ENCODE data around the gene MRPL18.
A peak's percentile ranks its signal among the peaks of the same experiment; 100 is the strongest.
"Not testable (repeated sequence)": the region's sequence is repeated elsewhere in the genome, so short reads cannot be mapped to it uniquely, and the experiment has no call there.

MRPL18 gene

GRCh38 chr6:159777240-159777904 lies 12.9 kb upstream of the MRPL18 start:
- no peak for DNase-seq

GRCh38 chr6:159778131-159778530 lies 12.1 kb upstream of the MRPL18 start:
- DNase-seq: no peak

DNA sequence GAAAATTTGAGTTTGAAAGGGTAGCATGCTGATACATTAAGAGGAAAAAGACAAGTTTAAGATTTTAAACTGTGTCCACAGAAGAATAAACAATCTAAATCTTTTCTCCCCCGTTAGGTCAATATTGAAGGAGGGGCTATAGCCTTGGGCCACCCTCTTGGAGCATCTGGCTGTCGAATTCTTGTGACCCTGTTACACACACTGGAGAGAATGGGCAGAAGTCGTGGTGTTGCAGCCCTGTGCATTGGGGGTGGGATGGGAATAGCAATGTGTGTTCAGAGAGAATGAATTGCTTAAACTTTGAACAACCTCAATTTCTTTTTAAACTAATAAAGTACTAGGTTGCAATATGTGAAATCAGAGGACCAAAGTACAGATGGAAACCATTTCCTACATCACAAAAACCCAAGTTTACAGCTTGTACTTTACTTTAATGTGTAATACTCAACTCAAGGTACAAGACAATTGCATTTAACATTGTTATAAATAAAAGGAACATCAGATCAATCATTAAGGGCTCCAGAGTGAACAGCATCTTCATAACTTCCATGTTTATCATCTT lies 11.6 kb upstream of the MRPL18 start:
- no peak for DNase-seq

GRCh38 chr6:159788276-159788675 lies 2.0 kb upstream of the MRPL18 start:
- no peak for DNase-seq

GRCh38 chr6:159788753-159789376 lies 1.4 kb upstream of the MRPL18 start:
- no peak for DNase-seq

DNA sequence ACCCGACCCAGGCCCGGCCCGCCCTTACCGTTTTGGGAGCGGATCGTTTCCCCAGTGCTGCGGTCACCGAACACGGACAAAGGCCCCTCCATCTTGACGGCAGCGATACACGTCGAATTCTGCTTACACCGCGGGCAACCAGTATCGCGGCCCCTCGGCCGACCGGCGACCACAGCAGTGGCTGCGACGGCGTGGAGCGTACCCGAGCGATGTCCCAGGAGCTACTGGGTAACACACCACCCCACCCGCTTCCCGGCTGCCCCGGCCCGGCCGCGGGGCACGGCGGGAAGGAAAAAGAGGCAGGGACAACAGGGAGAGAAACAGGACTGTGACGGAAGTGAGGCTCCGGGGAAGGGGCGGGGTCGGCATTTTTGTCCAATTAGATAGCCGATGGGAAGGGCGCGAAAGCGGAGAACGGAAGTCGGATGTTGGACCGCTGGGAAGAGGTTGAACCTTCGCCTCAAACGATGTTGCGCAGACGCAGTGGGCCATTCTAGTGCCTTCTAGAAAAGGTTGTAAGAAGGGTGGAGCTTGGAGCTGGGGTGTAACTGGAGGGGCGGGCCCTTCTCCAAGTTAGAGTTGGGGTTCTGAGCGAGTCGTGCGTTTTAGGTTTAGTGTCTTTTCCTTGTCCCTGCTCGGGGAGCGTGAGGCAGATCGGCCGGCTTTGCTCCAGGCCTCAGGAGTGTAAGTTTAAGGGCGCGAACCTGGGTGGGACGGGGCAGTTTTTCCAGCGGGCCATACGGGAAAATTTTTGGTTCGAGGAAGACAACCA lies 704 bp upstream of the MRPL18 start, which contains the start of gene TCP1:
Gene TCP1 (minus strand): TSS at position 226 of the 772 bp plus-strand sequence. CDS start 134 bp downstream, at position 92.
- peak; percentile 100 for DNase-seq

GRCh38 chr6:159790956-159791598 lies 810 bp downstream of the MRPL18 start:
- no peak for DNase-seq

- not testable (repeated sequence) for DNase-seq
Observed at GRCh38 chr6:159794976-159795375, 4.7 kb downstream of the MRPL18 start.

GRCh38 chr6:159797554-159797953 lies 7.3 kb downstream of the MRPL18 start:
- DNase-seq: no peak

DNA sequence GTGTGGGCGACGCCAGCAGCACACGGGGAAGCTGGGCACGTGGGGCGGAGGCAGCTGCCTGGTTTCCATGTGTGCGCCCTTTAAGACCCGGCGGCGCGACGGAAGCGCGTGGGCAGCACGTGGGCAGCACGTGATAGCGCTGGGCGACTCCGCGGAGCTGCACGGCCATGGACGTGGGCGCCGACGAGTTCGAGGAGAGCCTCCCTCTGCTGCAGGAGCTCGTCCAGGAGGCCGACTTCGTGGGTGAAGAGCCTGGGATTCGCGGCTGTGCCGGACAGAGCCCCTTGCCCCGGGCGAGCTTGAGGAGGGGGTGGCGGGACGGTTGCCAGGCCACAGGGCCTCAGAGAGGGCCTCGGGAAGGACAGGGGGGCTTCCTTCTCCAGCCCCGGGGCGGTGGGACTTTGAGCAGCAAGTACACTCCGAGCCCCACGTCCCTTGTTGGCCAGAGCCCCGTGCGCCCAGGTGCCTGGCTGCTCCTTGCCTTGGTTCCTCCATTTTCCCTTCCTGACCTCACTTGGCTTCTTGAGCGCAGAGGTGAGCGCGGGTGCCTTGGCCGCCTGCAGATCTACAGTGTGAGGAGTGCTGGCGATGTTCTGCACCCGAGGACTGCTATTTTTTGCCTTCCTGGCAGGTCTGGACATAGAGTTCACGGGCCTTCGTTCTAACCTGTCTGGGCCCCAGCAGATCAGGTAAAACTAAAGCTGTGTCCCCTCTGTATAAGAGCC lies 10.0 kb downstream of the MRPL18 start, which contains the start of gene PNLDC1:
Gene PNLDC1 (plus strand): TSS at position 136 of the 725 bp plus-strand sequence. CDS start 32 bp downstream, at position 168.
- DNase-seq: no peak

- DNase-seq: no peak
Observed at GRCh38 chr6:159801935-159802334, 11.7 kb downstream of the MRPL18 start.

DNA sequence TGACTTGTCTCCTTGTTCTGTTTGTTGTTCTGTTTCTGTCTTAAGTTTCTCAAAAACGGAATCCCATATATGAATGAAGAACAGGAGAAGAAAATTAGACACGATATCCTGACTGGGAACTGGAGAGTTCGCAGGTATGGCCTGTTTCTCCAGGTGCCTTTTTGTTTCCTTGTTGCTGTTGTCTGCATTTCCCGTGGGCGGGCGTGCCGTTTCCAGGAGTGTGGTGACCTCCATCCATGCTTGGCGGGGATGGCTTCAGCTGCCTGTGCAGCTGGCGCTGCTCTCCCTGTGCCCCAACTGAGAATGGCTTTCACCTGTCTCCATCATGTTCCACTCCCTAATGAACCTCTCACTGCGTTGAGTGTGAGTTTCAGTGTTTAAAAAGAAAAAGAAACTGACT lies 14.2 kb downstream of the MRPL18 start:
- DNase-seq: no peak

DNA sequence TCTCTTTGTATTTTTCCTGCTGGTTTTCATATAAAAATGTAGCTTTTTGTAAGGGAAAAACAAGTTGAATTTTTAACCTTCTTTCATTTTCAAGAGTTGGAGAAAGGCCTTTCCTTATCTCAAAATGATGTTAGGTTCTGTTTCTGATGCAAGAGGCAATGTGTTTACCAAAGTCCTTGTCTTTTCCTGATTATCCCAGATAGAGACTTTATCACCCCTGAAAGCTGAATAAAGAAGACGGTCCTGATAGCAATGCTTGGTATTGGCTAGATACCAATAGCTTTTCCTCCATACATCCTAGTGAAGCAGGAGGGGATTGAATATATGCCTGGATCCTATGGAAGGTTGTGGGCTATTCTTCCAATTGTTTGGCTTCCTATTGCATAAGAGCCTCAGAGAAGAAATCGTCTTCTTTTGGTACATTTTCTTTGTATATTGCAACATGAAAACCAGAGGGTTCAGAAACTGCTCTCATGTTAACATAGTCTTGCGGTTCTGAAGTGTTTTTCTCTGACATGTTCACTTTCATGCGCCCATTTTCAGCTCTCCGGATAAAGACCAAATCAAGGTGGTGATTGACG lies 15.3 kb downstream of the MRPL18 start:
- no peak for DNase-seq

DNA sequence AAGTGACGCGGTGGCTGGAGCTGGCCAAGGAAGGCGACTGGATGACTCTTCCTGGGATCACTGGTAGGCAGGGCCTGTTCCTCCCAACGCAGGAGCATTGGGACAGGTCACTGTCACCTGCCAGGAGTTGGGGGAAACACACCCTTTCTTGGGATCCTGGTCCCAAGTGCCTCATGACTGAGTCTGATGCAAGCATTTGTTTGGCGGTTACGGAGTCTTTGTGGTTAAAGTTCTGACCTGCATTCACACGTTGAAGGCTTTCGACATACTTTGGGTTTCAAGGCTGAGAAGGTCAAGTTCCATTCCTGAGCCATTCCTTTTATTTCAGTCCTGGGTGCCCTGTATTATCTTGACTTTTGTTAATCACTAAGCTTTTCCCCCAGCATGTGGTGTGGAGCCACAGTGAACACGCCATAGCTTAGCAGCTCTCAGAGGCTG lies 15.8 kb downstream of the MRPL18 start:
- no peak for DNase-seq

DNA sequence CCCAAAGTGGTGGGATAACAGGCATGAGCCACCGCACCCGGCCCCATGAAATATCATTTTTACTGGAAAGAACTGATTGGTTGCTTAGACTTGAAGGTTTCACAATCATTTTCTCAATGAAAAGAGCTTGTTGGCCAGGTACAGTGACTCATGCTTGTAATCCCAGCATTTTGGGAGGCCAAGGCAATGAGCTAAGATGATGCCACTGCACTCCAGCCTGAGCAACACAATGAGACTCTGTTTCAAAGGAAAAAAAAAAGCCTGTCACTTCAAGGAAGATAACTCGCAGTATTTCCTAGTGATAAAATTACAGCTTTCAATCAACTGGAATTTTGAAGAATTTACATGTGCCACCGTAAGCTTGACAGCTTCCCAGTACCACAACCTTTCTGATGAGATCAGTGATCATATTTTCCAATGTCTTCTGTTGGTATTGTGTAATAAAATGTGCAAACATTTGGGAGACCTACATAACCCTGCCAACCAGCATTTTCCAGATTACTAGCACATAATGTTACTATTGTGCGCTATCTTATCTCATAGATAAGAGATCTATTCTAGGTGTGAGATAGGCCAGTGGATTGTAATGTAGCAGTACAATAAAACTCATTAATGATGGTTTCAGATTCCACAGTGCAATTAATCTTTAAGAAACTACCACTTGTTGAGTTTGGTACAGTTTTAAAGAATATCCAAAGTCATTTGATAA lies 17.0 kb downstream of the MRPL18 start:
- DNase-seq: no peak

GRCh38 chr6:159808647-159809046 lies 18.4 kb downstream of the MRPL18 start:
- no peak for DNase-seq

DNA sequence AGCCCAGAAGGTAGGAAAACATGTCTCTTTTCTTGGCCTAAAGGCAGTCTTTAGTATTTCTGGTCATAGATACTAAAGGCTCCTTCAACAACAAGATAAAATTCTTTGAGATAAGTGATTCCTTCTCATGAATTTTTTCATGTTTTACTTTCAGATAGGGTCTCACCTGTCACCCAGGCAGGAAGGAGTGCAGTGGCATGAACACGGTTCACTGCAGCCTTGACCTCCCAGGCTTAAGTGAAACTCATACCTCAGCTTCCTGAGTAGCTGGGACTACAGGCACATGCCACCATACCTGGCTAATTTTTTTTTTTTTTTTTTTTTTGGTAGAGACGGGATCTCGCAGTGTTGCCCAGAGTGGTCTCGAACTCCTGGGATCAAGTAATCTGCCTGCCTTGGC lies 18.9 kb downstream of the MRPL18 start:
- no peak for DNase-seq

DNA sequence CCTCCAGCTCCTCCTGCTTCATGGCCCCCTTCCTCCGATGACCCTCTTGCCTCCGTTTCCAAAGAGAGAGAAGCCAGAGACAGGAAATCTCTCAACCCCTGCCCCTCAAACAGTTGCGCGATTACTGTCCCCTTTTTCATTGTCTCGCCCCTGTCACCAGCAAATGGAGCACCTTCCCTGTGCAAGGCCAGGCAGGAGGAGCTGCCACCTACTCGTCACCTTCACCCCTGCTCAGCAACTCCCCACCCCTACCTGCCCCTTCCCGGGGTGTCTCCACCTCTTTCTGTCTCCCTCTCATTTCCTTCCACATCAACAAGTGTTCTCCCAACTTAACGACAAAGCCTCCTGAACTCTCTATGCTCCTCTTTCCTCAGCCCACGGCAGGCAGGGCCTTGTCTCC lies 23.5 kb downstream of the MRPL18 start:
- DNase-seq: no peak

- DNase-seq: no peak
Observed at GRCh38 chr6:159815410-159815809, 25.1 kb downstream of the MRPL18 start.

GRCh38 chr6:159816775-159817174 lies 26.5 kb downstream of the MRPL18 start:
- DNase-seq: not testable (repeated sequence)

Data from NCI-H1105 (cell line).